ENCODE data around the gene MXD4.

MXD4 gene

GRCh38 chr4:2264481-2265041 lies 2.7 kb upstream of the MXD4 start:
- DNase-seq (ENCODE audit: extremely low read depth, insufficient read length): no peak
- no peak for TF ChIP-seq CTCF (IDR thresholded peaks at IDR 0.05; ENCODE audit: insufficient read depth, low read length, poor library complexity, severe bottlenecking)
- Histone ChIP-seq H3K36me3 (ENCODE audit: control insufficient read depth, insufficient read depth, low read length) (peaks cover 6% of the 10 kb centered on the region), H3K27me3 (replicated peaks; ENCODE audit: control insufficient read depth, insufficient read depth, low read length) (no peaks in the 10 kb centered on the region; the same call in 1 of the 2 replicates), H3K4me3 (replicated peaks; ENCODE audit: low read depth, low read length) (no peak overlapping the region)

- H3K36me3 ChIP-seq (ENCODE audit: control insufficient read depth, insufficient read depth, low read length): peaks cover 6% of the 10 kb centered on the region
- DNase-seq (ENCODE audit: extremely low read depth, insufficient read length): no peak
- no peak for TF ChIP-seq CTCF (IDR thresholded peaks at IDR 0.05; ENCODE audit: insufficient read depth, low read length, poor library complexity, severe bottlenecking)
Observed at GRCh38 chr4:2263926-2264321, 2.0 kb upstream of the MXD4 start.

GRCh38 chr4:2262944-2263250 lies 988 bp upstream of the MXD4 start:
- Histone ChIP-seq H3K36me3 (ENCODE audit: control insufficient read depth, insufficient read depth, low read length) (peaks cover 11% of the 10 kb centered on the region), H3K4me3 (replicated peaks; ENCODE audit: low read depth, low read length) (peak overlapping the region; percentile 75), H3K27me3 (replicated peaks; ENCODE audit: control insufficient read depth, insufficient read depth, low read length) (no peaks in the 10 kb centered on the region)
- TF ChIP-seq CTCF (IDR thresholded peaks at IDR 0.05; ENCODE audit: insufficient read depth, low read length, poor library complexity, severe bottlenecking): no peak
- DNase-seq (ENCODE audit: extremely low read depth, insufficient read length): no peak

More at GRCh38 chr4:2263926-2264321, 2.0 kb upstream of the MXD4 start:
- H3K27me3 ChIP-seq (replicated peaks; ENCODE audit: control insufficient read depth, insufficient read depth, low read length): no peaks in the 10 kb centered on the region
- H3K4me3 ChIP-seq (replicated peaks; ENCODE audit: low read depth, low read length): no peak overlapping the region

GRCh38 chr4:2262145-2262943 lies 435 bp upstream of the MXD4 start:
- peaks cover 11% of the 10 kb centered on the region for H3K36me3 ChIP-seq (ENCODE audit: control insufficient read depth, insufficient read depth, low read length)

GRCh38 chr4:2261110-2261852 lies 628 bp downstream of the MXD4 start:
- H3K4me3 ChIP-seq (replicated peaks; ENCODE audit: low read depth, low read length): peak overlapping the region; percentile 83
- no peak for TF ChIP-seq CTCF (IDR thresholded peaks at IDR 0.05; ENCODE audit: insufficient read depth, low read length, poor library complexity, severe bottlenecking)
- peak; percentile 71 for DNase-seq (ENCODE audit: extremely low read depth, insufficient read length)
- H3K27me3 ChIP-seq (replicated peaks; ENCODE audit: control insufficient read depth, insufficient read depth, low read length): no peaks in the 10 kb centered on the region
- H3K36me3 ChIP-seq (ENCODE audit: control insufficient read depth, insufficient read depth, low read length): peaks cover 11% of the 10 kb centered on the region

More at GRCh38 chr4:2262145-2262943, 435 bp upstream of the MXD4 start:
- Histone ChIP-seq H3K27me3 (replicated peaks; ENCODE audit: control insufficient read depth, insufficient read depth, low read length) (no peaks in the 10 kb centered on the region), H3K4me3 (replicated peaks; ENCODE audit: low read depth, low read length) (peak overlapping the region; percentile 75)
- DNase-seq (ENCODE audit: extremely low read depth, insufficient read length): peak; percentile 99
- TF ChIP-seq CTCF (IDR thresholded peaks at IDR 0.05; ENCODE audit: insufficient read depth, low read length, poor library complexity, severe bottlenecking): no peak

All from GM06990 (cell line).